Ishikawa (cell line): ENCODE data around the gene SUCNR1.

Experiments
- CEBPB ChIP-seq: IDR thresholded peaks from 2 replicates; pipeline ENCODE4 v1.6.1; 2012
- CREB1 ChIP-seq: IDR thresholded peaks from 2 replicates; pipeline ENCODE4 v1.6.1; 2012; ENCODE audit warnings: low read depth
- EGR1 ChIP-seq: IDR thresholded peaks from 2 replicates; pipeline ENCODE4 v1.6.1; 2012
- EP300 ChIP-seq: IDR thresholded peaks from 2 replicates; pipeline ENCODE4 v1.6.1; 2012; ENCODE audit warnings: borderline replicate concordance
- FOXM1 ChIP-seq: IDR thresholded peaks from 2 replicates; pipeline ENCODE4 v1.6.1; 2012; ENCODE audit warnings: low read depth, borderline replicate concordance
- MAX ChIP-seq: IDR thresholded peaks from 2 replicates; pipeline ENCODE4 v1.6.1; 2012
- NFIC ChIP-seq: IDR thresholded peaks from 2 replicates; pipeline ENCODE4 v1.6.1; 2012
- RAD21 ChIP-seq: IDR thresholded peaks from 2 replicates; pipeline ENCODE4 v1.6.1; 2012; ENCODE audit warnings: low read depth
- REST ChIP-seq: IDR thresholded peaks from 2 replicates; pipeline ENCODE4 v1.6.1; 2012; ENCODE audit warnings: low read depth, mild to moderate bottlenecking
- TAF1 ChIP-seq: IDR thresholded peaks from 2 replicates; pipeline ENCODE4 v1.6.1; 2012; ENCODE audit warnings: low read depth, mild to moderate bottlenecking
- TCF12 ChIP-seq: IDR thresholded peaks from 2 replicates; pipeline ENCODE4 v1.6.1; 2012; ENCODE audit warnings: low read depth
- TEAD4 ChIP-seq: IDR thresholded peaks from 2 replicates; pipeline ENCODE4 v1.6.1; 2012
- USF1 ChIP-seq: IDR thresholded peaks from 2 replicates; pipeline ENCODE4 v1.6.1; 2012
- YY1 ChIP-seq: IDR thresholded peaks from 2 replicates; pipeline ENCODE4 v1.6.1; 2012; ENCODE audit warnings: low read depth
- ZBTB7A ChIP-seq: IDR thresholded peaks from 2 replicates; pipeline ENCODE4 v1.6.1; 2012; ENCODE audit warnings: low read depth

SUCNR1 gene

DNA sequence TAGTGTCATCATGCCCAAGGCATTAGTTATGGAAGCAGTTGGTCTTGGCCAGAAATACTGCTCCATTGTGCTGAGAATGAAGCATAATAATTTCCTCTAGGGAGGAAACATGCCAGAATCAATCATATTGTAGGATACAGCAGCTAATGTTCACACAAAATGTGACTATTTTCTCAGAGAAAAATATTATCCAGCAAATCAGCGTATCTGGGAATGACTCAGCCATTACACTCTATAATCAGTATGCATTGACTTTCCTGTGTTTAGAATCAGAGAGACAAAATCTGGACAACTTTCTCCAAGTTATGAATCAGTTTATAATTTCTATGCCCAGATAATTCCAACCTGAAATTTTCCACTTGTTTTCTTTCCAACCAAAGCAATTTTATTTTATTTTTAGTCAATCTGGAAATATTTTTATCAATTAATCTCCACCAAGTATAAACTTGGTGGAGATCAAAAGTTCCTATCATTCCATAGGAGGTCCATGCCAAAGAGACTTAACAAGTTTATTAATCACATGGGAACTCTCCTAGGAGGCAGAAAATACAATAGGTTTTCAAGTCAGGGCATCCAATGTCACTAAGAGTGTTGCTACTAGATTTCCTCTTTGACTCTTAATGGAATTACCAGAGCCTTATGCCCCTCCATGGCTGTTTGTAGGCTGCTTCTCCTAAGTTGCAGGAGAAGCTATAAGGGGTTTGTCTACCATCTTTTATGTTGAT, 36.4 kb downstream of the SUCNR1 start:
- no peak for TF ChIP-seq YY1
- no peak for TF ChIP-seq TEAD4
- no peak for TF ChIP-seq TAF1
- no peak for TF ChIP-seq FOXM1
- TF ChIP-seq CREB1: no peak
- no peak for TF ChIP-seq ZBTB7A
- no peak for TF ChIP-seq USF1
- no peak for TF ChIP-seq MAX
- TF ChIP-seq REST: no peak

DNA sequence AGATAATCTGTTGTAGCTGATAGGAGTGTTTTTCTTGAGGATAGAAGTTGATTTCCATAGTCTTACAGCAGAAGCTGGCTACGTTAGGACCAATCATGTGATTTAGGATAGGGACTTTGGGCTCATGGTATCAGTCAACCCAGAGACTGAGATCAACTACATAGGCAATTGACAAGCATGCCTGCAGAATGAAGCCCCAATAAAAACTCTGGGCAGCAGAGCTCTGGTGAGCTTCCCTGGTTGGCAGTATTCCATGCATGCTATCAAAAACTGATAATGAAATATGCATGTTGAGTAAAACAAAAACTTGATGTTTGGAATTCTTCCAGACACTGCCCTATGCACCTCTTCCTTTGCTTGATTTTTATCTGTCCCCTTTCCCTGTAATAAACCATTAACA, 38.0 kb downstream of the SUCNR1 start:
- TF ChIP-seq RAD21 (no peak), NFIC (no peak), MAX (no peak), USF1 (no peak), CEBPB (no peak), TCF12 (no peak), YY1 (no peak), CREB1 (no peak), FOXM1 (no peak), TEAD4 (no peak), REST (no peak), TAF1 (no peak), ZBTB7A (no peak), EP300 (no peak), EGR1 (no peak)

GRCh38 chr3:151912028-151912427, 38.6 kb downstream of the SUCNR1 start:
- no peak for TF ChIP-seq EGR1
- TF ChIP-seq FOXM1: no peak
- TF ChIP-seq TCF12: no peak
- TF ChIP-seq REST: no peak
- TF ChIP-seq USF1: no peak
- TF ChIP-seq CEBPB: no peak
- no peak for TF ChIP-seq NFIC
- no peak for TF ChIP-seq MAX
- no peak for TF ChIP-seq TAF1
- no peak for TF ChIP-seq ZBTB7A
- TF ChIP-seq RAD21: no peak

DNA sequence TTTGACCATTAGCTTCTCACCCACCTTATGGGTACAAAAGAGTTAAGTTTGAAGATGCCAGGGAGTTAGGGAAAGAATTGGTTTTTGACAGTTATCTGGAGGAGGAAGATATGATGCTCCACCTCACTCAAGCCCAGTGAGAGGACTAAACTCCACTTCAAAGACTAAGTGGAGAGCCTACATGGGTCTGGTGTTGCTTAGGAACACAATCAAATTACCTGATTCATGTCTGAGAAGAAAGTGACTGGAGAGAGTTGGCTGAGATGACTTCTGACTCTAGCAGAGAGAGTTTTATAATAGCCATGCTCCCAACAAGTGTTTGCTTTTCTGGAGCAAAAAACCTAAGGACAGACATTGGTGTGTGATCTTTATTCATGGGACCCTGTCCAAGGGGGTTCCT, 43.3 kb downstream of the SUCNR1 start:
- TF ChIP-seq EP300 (no peak), ZBTB7A (no peak), NFIC (no peak), EGR1 (no peak), FOXM1 (no peak), MAX (no peak), TAF1 (no peak), CEBPB (no peak), TCF12 (no peak), RAD21 (no peak), CREB1 (no peak), YY1 (no peak), TEAD4 (no peak), USF1 (no peak), REST (no peak)
